Measurements from ENCODE around the gene CHST13. TPM values are rescaled to one million over a fixed set of nuclear protein-coding genes. Genes with fewer than 3 reads are reported as not detected.

The CHST13 gene
- total RNA-seq, 1 experiment from 2014 or later = 2.0 TPM

- in situ Hi-C loops (cut with HindIII; ENCODE audit: low sequenced_read_pairs) = no loop called here
- peak; percentile 80 for DNase-seq (ENCODE audit: low spot score)
Observed at GRCh38 chr3:126486360-126486847, 37.6 kb upstream of the CHST13 start.

- DNase-seq (ENCODE audit: low spot score) = peak; percentile 62
- in situ Hi-C loops (cut with HindIII; ENCODE audit: low sequenced_read_pairs) = no loop called here
Observed at GRCh38 chr3:126487151-126487771, 36.7 kb upstream of the CHST13 start.

GRCh38 chr3:126488185-126488584, 35.8 kb upstream of the CHST13 start:
- in situ Hi-C loops (cut with HindIII; ENCODE audit: low sequenced_read_pairs) = no loop called here
- DNase-seq (ENCODE audit: low spot score) = no peak

GRCh38 chr3:126488886-126489569, 34.9 kb upstream of the CHST13 start:
- in situ Hi-C loops (cut with HindIII; ENCODE audit: low sequenced_read_pairs) = no loop called here
- no peak for DNase-seq (ENCODE audit: low spot score)

- in situ Hi-C loops (cut with HindIII; ENCODE audit: low sequenced_read_pairs) = no loop called here
- no peak for DNase-seq (ENCODE audit: low spot score)
Observed at GRCh38 chr3:126490619-126491018, 33.3 kb upstream of the CHST13 start.

- in situ Hi-C loops (cut with HindIII; ENCODE audit: low sequenced_read_pairs) = no loop called here
Observed at GRCh38 chr3:126491221-126492013, 32.5 kb upstream of the CHST13 start.

GRCh38 chr3:126493051-126493450, 30.9 kb upstream of the CHST13 start:
- in situ Hi-C loops (cut with HindIII; ENCODE audit: low sequenced_read_pairs) = no loop called here
- no peak for DNase-seq (ENCODE audit: low spot score)

More at GRCh38 chr3:126491221-126492013, 32.5 kb upstream of the CHST13 start:
- DNase-seq (ENCODE audit: low spot score) = no peak

GRCh38 chr3:126493739-126494138, 30.2 kb upstream of the CHST13 start:
- in situ Hi-C loops (cut with HindIII; ENCODE audit: low sequenced_read_pairs) = no loop called here

GRCh38 chr3:126494204-126494969, 29.6 kb upstream of the CHST13 start:
- in situ Hi-C loops (cut with HindIII; ENCODE audit: low sequenced_read_pairs) = no loop called here
- DNase-seq (ENCODE audit: low spot score) = peak; percentile 19

More at GRCh38 chr3:126493739-126494138, 30.2 kb upstream of the CHST13 start:
- no peak for DNase-seq (ENCODE audit: low spot score)

GRCh38 chr3:126494970-126495230, 29.1 kb upstream of the CHST13 start:
- no peak for DNase-seq (ENCODE audit: low spot score)
- in situ Hi-C loops (cut with HindIII; ENCODE audit: low sequenced_read_pairs) = no loop called here

- DNase-seq (ENCODE audit: low spot score) = no peak
- in situ Hi-C loops (cut with HindIII; ENCODE audit: low sequenced_read_pairs) = no loop called here
Observed at GRCh38 chr3:126495786-126496185, 28.2 kb upstream of the CHST13 start.

- no peak for DNase-seq (ENCODE audit: low spot score)
- in situ Hi-C loops (cut with HindIII; ENCODE audit: low sequenced_read_pairs) = no loop called here
Observed at GRCh38 chr3:126496894-126497850, 26.8 kb upstream of the CHST13 start.

- in situ Hi-C loops (cut with HindIII; ENCODE audit: low sequenced_read_pairs) = no loop called here
- no peak for DNase-seq (ENCODE audit: low spot score)
Observed at GRCh38 chr3:126497956-126498355, 26.0 kb upstream of the CHST13 start.

GRCh38 chr3:126498461-126498860, 25.5 kb upstream of the CHST13 start:
- no peak for DNase-seq (ENCODE audit: low spot score)
- in situ Hi-C loops (cut with HindIII; ENCODE audit: low sequenced_read_pairs) = no loop called here

GRCh38 chr3:126498929-126499328, 25.0 kb upstream of the CHST13 start:
- in situ Hi-C loops (cut with HindIII; ENCODE audit: low sequenced_read_pairs) = no loop called here
- DNase-seq (ENCODE audit: low spot score) = no peak

- in situ Hi-C loops (cut with HindIII; ENCODE audit: low sequenced_read_pairs) = no loop called here
- no peak for DNase-seq (ENCODE audit: low spot score)
Observed at GRCh38 chr3:126499401-126499800, 24.6 kb upstream of the CHST13 start.

- in situ Hi-C loops (cut with HindIII; ENCODE audit: low sequenced_read_pairs) = no loop called here
- DNase-seq (ENCODE audit: low spot score) = no peak
Observed at GRCh38 chr3:126500016-126500415, 23.9 kb upstream of the CHST13 start.

- in situ Hi-C loops (cut with HindIII; ENCODE audit: low sequenced_read_pairs) = no loop called here
- no peak for DNase-seq (ENCODE audit: low spot score)
Observed at GRCh38 chr3:126501054-126501453, 22.9 kb upstream of the CHST13 start.
